ENCODE results near the gene SLC39A5.

SLC39A5 gene

GRCh38 chr12:56202838-56203237 is 27.0 kb upstream of the SLC39A5 start:
- TF ChIP-seq CTCF (conservative IDR thresholded peaks at IDR 0.05; ENCODE audit: low read depth, low read length) = no peak
- DNase-seq (ENCODE audit: low read depth) = no peak
- no peak overlapping the region for H3K4me3 ChIP-seq (ENCODE audit: low read depth, low read length)

DNA sequence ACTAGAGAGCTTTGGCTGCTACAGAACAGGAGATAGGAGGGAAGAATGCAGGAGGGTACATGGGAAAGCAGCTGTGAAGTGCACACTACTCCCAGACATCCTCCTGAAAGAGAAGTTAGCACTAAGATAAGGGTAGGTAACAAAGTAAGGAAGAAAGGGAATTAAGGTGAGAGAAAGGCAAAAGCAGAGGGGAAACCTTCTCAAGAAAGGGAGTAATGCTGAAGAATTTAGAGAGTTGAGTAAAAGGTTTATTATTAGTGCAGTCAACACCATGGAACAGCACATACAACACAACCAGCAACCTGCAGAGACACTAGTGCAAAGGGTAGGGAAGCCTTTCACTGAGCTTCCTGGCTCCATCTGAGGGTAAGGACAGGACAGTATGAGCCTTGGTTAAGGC is 25.6 kb upstream of the SLC39A5 start:
- H3K4me3 ChIP-seq (ENCODE audit: low read depth, low read length) = no peak overlapping the region
- no peak for DNase-seq (ENCODE audit: low read depth)
- TF ChIP-seq CTCF (conservative IDR thresholded peaks at IDR 0.05; ENCODE audit: low read depth, low read length) = no peak

GRCh38 chr12:56205445-56205844 is 24.4 kb upstream of the SLC39A5 start:
- no peak for DNase-seq (ENCODE audit: low read depth)
- H3K4me3 ChIP-seq (ENCODE audit: low read depth, low read length) = no peak overlapping the region
- peak; percentile 18 for TF ChIP-seq CTCF (conservative IDR thresholded peaks at IDR 0.05; ENCODE audit: low read depth, low read length)

- peak; percentile 73 for DNase-seq (ENCODE audit: low read depth)
- H3K4me3 ChIP-seq (ENCODE audit: low read depth, low read length) = no peak overlapping the region
- TF ChIP-seq CTCF (conservative IDR thresholded peaks at IDR 0.05; ENCODE audit: low read depth, low read length) = peak; percentile 85
Observed at GRCh38 chr12:56206452-56207166, 23.2 kb upstream of the SLC39A5 start.

DNA sequence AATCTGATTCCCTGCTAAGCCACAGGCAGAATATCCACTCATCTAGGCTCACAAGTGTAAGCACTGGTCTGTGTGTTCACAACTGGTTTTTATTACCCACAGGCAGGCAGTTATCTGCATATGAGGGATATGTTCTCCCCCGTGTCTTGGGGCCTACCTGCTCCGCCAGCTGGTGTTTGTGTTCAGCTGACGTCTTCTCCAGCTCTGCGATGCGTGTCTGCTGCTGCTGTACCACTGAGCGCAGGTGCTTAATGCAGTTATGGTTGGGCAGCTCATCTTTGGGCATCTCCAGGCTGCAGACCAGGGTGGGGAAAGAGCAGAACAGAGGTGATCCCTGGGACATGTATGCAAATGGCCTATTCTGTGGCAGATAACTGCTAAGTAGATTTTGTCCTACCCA is 21.8 kb upstream of the SLC39A5 start:
- no peak for TF ChIP-seq CTCF (conservative IDR thresholded peaks at IDR 0.05; ENCODE audit: low read depth, low read length)
- H3K4me3 ChIP-seq (ENCODE audit: low read depth, low read length) = no peak overlapping the region
- DNase-seq (ENCODE audit: low read depth) = no peak

- no peak for TF ChIP-seq CTCF (conservative IDR thresholded peaks at IDR 0.05; ENCODE audit: low read depth, low read length)
- DNase-seq (ENCODE audit: low read depth) = no peak
- H3K4me3 ChIP-seq (ENCODE audit: low read depth, low read length) = no peak overlapping the region
Observed at GRCh38 chr12:56212361-56212760, 17.5 kb upstream of the SLC39A5 start.

GRCh38 chr12:56213878-56214277 is 16.0 kb upstream of the SLC39A5 start:
- no peak for DNase-seq (ENCODE audit: low read depth)
- no peak for TF ChIP-seq CTCF (conservative IDR thresholded peaks at IDR 0.05; ENCODE audit: low read depth, low read length)
- H3K4me3 ChIP-seq (ENCODE audit: low read depth, low read length) = no peak overlapping the region

All from choroid plexus epithelial cell (primary cell).